Stimulated activated CD8-positive, alpha-beta memory T cell treated with anti-CD3 and anti-CD28 coated beads, Interleukin-15, amount 100 ng/mL, for 48 hours (primary cell): ENCODE data around the gene TMEM117.

Source experiments
- DNase-seq, 2 donors: peaks; one replicate each; pipeline ENCODE4 v3.0.0-alpha.2; 2020; ENCODE audit warnings: low read depth in 2 of 2

Gene TMEM117

DNA sequence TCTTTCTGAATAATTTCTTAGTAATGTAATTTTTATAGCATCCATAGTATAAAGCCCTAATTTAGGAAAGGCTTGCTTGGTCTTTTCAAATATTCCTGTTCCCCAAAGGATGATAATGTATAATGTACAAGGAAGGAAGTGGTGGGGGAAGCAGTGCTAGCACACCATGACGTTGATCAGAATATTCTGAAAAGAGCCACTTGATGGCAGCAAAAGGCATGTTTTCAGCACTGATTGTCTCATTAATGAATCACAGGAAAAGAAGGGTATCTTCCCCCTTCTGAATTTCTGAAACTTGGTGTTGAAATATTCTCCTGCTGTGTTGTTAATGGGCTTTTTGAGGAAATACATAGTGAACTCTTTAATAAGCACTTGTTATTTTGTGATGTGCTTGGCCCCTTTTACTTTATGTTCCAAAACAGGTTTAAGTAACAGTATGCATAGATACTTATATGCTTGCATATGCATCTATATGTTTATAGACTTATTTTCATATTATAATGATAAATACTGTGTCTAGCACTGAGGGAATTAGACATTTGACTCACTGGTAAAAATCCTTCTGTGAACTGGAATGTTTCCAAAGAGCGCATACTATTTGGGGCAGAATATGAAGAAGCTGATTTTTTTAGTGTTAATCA is 122.0 kb downstream of the TMEM117 start:
- DNase-seq, result no peak

- DNase-seq, result no peak
Observed at GRCh38 chr12:43964033-43964432, 128.2 kb downstream of the TMEM117 start.

DNA sequence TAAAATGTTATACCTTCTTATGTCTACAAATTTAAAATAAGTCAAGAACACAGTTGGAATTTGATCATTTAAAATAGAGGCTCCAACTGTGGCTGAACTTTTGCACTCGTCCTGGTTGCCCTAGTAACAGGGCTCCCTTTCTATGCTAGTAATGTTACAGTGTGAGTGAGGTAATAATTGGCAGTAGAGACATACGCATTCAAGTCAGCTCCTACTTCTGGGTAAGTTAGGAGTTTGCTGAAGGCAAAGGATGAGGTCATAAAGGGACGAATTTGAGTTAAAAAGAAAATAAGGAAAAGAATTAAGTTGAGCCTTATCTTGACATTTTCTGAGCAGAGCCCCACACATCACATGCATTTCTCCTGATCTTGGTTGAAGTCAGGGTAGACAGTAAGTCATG is 129.1 kb downstream of the TMEM117 start:
- DNase-seq, result no peak

DNA sequence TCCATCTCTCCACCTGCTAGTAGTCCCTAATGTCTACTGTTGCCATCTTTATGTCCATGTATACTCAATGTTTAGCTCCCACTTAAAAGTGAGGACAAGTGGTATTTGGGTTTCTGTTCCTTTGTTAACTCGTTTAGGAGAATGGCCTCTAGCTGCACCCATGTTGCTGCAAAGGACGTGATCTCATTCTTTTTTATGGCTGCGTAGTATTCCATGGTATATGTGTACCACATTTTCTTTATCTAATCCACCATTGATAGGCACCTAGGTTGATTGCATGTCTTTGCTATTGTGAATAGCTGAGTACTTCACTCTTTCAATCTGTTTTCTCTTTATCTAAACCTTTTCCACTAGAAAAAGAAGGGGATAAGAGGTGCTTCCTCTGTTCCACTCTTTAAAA is 130.0 kb downstream of the TMEM117 start:
- DNase-seq, result no peak

- DNase-seq, result no peak
Observed at GRCh38 chr12:43968736-43969135, 132.9 kb downstream of the TMEM117 start.

DNA sequence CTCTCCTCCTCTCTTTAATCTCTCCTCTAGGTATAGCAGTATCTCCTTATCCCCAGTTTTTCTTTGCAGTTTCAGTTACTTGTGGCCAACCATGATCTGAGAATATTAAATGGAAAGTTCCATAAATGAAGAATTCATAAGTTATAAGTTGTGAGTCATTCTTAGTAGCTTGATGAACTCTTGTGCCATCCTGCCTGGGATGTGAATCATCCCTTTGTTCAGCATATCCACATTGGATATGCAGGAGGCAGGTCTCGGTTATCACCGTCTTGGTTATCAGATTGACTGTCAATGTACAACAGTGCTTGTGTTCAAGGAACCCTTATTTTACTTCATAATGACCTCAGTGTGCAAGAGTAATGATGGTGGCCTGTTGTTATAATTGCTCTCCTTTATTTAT is 134.0 kb downstream of the TMEM117 start:
- no peak for DNase-seq

- no peak for DNase-seq
Observed at GRCh38 chr12:43973385-43973784, 137.5 kb downstream of the TMEM117 start.

GRCh38 chr12:43973993-43974392 is 138.1 kb downstream of the TMEM117 start:
- DNase-seq, result no peak

DNA sequence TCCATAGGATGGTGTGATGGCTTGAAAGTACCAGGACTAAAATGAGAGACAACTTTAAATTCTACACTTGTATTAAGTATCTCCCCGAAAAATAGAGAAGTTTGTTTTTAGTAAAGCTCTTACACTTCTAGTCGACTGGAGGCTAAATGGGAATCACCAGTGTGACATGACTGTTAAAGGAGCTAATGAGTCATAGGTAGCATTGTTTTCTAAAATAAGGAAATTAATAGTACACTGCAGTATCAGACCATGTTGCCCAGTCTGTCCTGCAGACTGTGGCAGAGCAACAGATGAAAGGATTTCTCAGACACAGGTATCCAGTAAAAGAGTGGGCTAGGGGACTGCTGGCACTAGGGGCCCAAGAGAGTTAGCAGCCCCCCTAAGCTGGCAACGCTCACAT is 140.1 kb downstream of the TMEM117 start:
- no peak for DNase-seq

- no peak for DNase-seq
Observed at GRCh38 chr12:43978556-43978955, 142.7 kb downstream of the TMEM117 start.

DNA sequence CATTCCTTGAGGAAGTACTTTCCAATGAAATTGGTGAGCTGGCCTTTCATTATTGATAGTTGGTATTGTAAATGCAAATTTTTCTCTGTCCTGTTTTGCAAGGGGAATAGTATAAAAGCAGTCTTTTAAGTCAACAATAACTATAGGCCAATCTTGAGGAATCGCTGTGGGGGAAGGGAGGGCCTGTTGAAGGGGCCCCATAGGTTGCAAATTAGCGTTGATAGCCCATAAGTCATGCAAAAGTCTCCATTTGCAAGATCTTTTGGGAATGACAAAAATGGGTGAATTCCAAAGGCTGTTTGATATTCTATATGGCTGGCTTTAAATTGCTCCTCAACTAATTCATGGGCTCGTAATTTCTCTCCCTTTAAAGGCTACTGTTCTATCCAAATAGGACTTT is 143.6 kb downstream of the TMEM117 start:
- no peak for DNase-seq

- no peak for DNase-seq
Observed at GRCh38 chr12:43980627-43981191, 144.8 kb downstream of the TMEM117 start.

GRCh38 chr12:43981726-43982125 is 145.8 kb downstream of the TMEM117 start:
- no peak for DNase-seq

DNA sequence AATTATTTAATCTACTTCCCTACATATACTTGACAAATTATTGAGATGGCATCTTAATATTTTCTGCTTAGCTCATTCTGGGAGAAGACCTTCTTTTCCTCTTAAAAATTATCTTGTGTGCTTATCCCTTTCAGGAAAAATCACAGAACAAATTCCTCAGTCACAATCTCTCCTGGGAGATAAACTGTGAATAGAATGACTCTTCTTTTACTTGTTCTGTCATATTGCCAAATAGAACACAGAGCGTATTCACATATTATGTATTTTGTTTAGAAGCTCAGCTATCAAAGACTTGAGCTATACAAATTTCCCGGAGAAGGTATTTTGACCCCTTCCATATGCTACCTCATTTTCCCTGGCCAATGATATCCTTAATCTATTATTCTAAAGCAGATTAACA is 146.7 kb downstream of the TMEM117 start:
- no peak for DNase-seq

DNA sequence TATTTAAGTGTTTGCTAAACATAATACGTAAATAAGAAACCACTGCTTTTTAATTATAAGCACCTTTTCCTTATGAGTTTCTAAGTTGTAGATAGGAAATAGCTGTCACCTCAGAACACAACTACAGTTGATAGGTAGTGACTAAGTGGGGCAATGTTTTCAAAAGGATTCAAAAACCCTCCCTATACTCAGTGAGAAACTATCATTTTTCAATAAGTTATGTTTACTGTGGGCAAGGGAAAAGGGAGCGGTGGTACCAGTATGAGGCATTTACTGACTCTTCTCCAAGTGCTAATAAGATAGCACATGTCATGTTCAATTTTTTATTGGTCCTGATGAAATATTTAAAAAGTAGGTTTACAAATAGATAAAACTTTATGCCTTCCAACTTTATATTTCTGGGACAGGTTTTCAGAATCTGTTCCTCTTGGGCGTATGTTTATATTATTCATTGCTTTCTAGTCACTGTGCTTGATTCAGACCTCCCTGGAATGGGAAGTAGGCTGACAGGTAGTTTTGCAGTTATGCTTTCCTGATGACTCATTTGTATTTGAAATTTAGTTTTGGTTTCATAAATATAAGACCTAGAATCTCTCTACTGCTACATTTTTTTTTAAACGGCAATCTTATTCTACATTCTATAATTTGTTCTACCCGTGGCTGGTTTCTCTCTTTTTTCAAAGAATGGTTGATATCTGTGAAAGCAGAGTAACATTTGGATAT is 153.1 kb downstream of the TMEM117 start:
- DNase-seq, result no peak

DNA sequence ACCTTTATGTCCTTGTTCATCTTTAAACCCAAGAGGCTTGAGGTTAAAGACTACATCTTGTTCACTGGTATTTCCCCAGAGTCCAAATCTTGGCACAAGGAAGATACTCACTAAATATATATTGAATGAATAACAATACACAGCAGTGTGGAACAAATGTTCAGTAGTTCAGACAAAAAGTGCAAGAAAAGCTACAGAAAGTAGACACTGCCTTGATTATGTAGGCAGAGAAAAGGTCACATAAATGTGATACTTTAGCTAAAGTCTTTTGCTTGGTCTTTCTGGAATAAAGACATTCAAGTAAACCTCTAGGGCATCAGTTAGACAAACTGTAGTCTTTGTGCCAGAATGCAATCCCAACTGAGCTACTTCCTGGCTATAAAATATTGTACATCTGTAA is 157.0 kb downstream of the TMEM117 start:
- no peak for DNase-seq

GRCh38 chr12:44000309-44000952 is 164.6 kb downstream of the TMEM117 start:
- DNase-seq, result peak in 1 of 2 donors; percentile 9

GRCh38 chr12:44002607-44003006 is 166.7 kb downstream of the TMEM117 start:
- DNase-seq, result no peak

GRCh38 chr12:44003721-44004120 is 167.8 kb downstream of the TMEM117 start:
- DNase-seq, result no peak

DNA sequence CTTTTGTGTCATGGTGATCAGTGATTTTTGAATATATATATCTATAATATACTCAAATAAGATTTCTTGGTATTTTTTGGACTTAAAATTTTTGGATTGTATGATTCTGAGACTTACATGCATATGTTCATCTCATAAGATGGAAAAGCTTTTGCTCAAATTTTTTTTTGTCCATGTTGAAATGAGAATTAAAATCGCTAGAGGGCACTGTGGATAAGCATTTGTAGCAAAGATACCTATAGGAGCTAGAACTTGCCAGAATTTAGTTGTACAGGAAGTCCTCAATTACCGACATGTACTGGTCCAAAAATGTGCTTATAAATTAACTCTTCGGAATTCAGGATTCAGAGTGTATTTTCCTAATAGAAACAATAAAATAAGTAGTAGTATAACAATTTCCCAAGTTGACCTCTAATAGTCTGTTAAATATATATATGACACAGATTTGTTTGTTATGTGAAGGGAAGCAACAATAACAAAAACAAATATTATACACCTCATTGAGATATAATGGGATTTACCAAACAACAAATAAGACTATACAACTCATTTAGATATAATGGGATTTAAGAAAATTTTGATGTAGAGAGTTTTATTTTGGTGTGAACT is 179.6 kb downstream of the TMEM117 start:
- DNase-seq, result no peak

DNA sequence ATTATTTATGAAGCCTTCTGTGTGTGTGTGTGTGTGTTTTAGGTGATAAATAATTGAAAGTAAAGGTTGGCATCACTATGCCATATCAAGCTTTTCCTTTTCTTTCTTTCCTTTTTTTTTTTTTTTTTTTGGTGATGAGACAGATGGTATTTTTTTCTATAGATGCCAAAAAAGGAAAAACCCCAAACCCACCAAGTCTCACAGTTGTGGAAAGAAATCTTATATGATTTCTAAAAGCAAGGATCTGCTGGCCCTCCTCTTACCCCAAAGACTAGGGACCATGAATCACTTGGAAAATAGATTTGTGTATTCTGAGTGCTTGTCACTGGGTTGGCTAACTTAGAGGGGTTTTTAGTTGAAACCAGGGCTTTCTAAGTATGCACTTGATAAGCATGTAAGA is 181.3 kb downstream of the TMEM117 start:
- no peak for DNase-seq

DNA sequence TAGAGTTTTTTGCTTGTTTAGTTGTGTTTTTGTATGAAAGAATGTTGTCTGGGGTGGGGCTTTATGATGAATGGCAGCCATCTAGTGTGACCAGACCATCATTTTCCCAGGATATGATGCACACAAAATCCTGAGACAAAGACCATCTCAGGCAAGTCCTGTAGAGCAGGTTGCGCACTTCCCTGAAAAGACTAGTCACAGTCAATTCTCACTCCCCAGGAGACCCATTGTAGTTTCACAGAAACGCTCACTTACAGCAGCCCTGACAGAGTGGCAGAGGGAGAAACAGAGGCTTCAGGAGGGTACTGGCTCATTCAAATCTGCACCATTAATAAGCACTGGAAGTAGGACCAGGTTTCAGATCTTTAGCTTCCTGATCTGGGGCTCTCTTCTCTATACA is 183.2 kb downstream of the TMEM117 start:
- no peak for DNase-seq
